HG03442 (cell line): Measurements from ENCODE around the gene INPP5D.
"Not testable (repeated sequence)": the region's sequence is repeated elsewhere in the genome, so short reads cannot be mapped to it uniquely, and the experiment has no call there.

ENCODE experiments used
- ATAC-seq: cut with Tn5 transposase; IDR thresholded peaks from one replicate; pipeline ENCODE4 v1.9.1; 2021; ENCODE audit warnings: mild to moderate bottlenecking, moderate library complexity; ENCODE audit not compliant: unreplicated experiment

Gene INPP5D

DNA sequence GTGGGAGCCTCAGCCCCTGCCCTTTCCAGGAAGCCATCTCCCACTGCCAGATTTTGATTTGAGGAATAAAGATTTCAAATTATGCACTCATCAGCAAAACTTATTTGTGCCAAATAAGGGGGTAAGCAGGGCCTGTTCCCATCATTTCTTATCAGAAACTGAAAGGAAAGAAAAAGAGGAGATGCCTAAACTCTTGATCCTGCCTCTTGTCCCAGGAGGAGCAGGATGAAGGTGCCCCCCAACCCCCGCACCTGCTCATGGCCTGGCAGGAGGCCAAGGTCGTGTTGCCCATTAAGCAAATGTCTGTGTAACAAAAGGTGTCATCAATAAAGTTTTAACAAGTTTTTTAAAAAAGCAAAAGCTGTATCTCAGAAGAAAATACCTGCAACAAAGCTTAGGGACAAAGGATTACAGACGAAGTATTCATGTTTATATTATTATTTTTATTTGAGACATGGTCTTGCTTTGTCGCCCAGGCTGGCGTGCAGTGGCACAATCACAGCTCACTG lies 80.0 kb downstream of the INPP5D start:
- ATAC-seq = no peak

DNA sequence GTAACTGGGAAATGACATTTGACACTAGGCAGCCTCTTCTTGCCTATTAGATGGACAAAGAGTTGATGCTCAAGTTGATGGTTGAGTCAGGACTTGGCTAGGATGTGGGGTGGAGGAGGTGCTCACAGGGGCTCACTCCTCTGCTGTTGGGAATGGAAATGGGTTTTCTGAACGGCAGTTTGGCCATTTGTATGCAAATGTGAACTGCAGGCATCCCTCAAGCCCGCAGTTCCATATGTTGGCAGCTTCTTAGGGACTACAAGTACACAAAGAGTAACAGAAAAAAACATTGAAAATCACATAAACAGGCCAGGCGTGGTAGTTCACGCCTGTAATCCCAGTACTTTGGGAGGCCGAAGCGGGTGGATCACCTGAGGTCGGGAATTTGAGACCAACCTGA lies 80.8 kb downstream of the INPP5D start:
- ATAC-seq = no peak

DNA sequence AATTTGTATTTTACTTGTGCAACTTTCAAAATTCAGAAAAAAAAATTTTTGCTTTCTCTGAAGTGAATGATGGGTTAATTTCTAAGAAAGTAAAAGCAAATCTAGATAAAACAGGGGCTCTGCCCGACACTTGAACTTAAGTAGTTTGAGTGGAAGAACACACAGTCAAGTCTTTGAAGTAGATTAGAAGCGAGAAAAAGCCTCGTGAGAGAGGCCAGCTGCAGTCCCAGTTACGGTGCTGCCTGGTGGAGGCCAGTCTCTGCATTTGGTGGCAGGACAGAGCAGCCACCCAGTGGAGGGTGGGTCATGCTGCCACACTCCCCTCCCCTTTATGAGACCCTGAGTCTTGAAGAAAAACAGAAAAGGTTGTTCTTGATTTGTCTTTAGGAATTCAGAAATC lies 81.8 kb downstream of the INPP5D start:
- no peak for ATAC-seq

DNA sequence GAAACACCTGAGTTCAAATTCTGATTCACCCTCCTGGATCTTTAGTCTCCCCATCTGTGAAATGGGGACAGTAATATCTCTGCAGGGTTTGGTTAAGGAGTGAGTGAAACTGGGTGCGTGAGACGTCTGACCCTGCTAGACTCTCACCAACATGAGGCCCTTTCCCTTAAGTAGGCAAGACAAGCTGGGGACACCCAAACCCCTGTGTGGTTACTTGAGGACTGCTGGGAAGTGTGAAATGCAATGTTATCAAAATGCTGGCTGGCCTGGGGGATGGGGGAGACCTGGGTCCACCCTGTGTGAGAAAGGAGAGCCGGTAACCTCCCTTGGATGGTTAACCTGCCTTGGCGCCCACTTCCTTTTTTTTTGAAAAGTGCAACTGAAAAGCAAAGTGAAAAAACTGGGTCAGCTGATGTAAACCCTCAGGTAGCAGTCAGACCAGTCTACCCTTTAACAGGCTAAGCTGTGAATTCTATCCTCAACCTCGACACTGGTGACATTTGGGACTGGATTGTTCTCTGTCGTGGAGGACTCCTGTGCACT lies 82.3 kb downstream of the INPP5D start:
- ATAC-seq = peak; percentile 80

DNA sequence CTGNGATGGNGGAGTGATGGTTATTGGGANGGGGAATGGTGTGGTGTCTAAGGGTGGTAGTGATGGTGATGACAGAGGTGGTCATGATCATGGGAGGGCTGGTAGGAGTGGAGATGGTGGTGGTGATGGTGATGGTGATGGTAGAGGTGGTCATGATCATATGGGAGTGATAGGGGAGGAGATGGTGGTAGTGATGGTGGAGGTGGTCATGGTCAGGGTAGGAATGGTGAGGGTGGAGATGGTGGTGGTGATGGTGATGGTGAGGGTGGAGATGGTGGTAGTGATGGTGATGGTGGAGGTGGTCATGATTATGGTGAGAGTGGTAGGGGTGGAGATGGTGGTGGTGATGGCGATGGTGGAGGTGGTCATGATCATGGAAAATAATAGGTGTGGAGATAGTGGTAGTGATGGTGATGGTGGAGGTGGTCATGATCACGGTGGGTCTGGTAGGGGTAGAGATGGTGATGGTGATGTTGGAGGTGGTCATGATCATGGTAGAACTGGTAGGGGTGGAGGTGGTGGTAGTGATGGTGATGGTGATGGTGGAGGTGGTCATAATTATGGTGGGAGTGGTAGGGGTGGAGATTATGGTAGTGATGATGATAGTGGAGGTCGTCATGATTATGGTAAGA lies 83.7 kb downstream of the INPP5D start:
- no peak for ATAC-seq

DNA sequence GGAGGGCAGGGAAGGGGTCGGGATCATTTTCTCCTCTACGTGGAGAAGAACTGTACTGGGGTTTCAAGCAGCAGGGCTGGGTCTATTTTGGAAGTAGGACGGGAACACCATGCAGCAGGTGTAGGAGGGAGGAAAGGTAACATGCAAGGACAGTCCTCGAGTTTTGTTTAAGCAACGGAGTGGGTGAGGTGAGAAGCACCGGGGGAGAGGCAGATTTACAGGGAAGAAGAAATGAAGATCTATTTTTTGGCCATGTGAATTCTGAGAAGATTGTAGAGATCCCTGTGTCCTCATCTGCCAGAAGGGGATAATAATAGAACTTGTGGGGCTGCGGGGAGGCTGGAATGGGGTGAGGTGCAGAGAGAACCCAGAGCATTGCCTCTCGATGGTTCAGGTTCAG lies 85.6 kb downstream of the INPP5D start:
- ATAC-seq = no peak

DNA sequence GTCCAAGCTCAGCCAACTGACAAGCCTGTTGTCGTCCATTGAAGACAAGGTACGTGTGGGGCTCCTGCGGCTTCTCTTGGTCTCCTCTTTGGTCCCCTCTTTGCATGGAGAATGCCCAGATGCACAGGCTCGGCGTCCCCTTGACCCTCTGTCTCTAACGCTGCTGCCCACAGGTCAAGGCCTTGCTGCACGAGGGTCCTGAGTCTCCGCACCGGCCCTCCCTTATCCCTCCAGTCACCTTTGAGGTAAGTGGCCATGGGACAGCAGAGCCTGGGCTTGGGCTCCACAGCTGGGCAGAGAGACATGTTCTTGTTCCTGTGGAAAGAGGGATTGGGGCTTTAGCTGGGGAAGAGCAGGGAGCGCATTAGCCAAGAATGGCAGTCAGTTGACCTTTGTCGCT lies 86.1 kb downstream of the INPP5D start:
- no peak for ATAC-seq

DNA sequence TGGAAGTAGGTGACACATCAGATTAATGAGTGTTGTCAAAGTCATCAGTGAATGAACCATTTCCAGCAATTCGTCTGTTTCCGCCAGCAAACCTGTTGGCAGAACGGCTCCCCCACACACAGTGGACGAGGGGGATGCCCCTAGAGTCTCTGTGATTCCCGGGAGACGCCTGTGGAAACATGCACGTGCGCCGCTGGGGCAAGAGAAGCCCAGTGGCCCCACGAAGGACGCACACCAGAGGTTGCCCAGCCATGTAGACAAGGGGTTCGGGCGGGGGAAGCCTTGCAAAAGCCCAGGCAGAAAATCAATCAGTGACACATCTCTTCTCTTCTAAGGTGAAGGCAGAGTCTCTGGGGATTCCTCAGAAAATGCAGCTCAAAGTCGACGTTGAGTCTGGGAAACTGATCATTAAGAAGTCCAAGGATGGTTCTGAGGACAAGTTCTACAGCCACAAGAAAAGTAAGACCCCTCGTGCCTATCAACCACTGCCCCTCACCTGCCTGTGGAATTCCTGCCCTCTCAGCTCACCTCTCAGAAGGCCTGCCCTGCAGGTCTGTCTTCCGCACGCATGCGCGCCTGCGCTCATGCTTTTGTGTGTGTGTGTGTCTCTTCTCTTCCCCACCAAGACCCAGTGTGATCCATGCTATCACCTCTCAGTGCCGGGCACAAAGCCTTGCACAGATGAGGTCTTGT lies 87.1 kb downstream of the INPP5D start:
- ATAC-seq = no peak

DNA sequence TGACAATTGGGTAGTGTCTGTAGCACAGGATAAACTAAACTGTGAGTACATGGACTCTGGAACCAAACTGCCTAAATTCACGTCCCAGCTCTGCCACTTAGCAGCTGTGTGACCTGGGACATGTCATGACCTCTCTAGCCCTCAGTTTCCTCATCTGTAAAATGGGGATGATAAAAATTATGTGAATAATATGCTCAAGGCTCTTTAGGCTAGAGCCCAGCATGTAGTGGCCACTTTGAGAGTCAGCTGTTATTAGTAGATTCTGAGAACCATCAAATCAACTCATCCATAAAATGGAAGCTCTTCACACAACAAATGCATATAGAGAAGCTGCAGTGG lies 87.7 kb downstream of the INPP5D start:
- ATAC-seq = no peak

DNA sequence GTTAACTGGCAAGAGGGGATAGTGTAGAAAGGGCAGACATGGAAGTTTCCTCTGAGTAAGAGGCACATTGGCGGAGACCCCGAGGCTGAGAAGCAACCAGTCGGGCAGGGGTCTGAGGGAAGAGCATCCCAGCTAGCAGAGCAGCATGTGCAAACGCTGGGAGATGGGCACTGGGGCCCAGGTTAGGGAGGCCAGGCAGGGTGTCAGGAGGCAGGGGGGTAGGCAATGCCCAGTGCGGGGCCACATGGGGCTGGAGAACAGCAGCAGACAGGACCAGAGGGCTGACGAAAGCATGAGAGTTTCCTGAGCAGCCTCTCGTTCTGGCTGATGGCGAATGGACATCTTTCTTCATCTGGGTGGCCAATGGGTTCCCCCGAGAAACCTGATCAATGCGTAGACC lies 88.2 kb downstream of the INPP5D start:
- ATAC-seq = no peak

DNA sequence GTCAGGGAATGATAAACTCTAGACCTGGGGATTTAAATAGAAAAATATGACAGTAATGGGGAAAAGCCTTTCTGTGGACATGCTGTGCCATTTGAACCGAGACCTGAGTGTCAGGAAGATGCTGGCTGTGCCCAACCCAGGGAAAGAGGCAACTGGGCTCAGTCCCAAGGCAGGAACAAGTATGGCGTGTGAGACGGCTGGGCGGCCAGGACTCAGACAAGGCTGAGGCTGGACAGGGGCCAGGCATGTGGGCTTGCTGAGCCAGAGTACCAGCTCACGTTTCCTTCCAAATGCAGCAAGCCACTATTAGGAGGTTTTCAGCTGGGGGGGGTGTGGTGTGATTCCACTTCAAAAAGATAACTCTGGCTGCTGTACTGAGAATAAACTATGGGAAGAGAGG lies 92.4 kb downstream of the INPP5D start:
- ATAC-seq = no peak

DNA sequence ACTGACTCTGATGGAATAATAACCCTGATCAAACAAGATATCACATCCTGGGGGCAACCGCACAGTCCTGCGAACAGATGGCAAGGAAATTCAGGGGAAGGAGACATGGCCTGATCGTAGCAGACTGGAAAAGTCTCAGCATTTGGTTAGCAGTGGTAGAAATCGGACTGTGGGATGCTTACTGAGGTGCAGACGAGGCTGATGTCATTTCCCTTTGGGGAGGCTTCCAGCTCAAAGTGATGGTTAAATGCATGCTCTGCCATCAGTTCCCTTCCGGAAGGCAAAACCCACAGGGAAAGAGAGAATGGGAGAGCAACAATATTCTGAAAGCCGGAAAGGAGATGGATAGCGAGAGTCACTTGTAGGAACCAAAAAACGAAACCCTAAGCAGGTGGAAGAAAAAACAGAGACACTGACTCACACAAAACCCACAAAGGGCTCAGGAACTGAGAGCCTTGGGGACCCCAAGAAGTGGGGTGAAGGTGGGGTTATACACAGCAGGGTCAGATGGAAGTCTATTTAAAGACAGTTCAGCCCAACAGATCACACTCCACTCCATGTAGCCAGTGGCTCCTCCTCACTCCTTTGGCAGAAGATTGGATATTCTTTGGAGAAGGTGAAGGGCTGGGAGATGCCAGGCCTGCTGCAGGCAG lies 93.1 kb downstream of the INPP5D start:
- no peak for ATAC-seq

DNA sequence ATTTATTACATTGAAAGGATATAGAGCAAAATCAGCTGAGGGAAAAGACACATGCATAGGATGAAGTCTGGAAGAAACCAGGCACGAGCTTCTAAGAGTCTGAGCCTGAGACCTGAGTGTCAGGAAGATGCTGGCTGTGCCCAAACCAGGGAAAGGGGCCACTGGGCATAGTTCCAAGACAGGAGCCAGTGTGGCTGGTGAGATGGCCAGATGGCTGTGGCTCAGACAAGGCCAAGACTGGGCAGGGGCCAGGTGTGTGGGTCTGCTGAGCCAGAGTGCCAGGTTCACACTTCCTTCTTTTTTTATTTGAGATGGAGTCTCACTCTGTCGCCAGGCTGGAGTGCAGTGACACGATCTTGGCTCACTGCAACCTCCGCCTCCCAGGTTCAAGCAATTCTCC lies 95.9 kb downstream of the INPP5D start:
- ATAC-seq = no peak

DNA sequence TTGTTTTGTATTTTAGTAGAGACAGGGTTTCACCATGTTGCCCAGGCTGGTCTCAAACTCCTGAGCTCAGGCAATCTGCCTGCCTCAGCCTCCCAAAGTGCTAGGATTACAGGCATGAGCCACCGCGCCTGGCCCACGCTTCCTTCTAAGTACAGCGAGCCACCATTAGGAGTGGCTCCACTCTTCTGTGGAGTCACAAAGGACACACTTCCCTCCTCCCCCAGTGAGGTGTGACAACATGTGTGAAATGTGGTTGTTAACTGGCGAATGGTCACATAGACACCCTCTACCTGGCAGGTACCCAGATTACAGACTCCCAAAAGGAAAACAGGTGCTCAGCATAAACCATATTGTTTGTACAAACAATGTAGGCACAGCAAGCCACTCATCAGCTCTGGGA lies 96.3 kb downstream of the INPP5D start:
- ATAC-seq = not testable (repeated sequence)

DNA sequence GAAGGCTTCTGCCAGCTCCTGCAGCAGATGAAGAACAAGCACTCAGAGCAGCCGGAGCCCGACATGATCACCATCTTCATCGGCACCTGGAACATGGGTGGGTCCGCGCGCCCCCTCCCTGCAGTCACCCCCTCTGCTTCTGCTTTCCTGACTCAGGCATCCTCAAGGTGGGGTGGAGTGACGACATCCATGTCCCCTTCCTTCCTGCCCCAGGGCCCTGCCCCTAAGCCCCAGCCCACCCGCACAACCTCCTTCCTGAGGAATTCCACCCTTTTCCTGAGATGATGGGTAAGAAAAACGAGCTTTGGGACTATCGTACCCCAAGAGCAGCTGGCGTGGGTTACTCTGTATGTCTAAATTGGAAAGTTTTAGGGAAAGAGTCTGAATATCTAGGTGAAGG lies 101.6 kb downstream of the INPP5D start:
- ATAC-seq = no peak

DNA sequence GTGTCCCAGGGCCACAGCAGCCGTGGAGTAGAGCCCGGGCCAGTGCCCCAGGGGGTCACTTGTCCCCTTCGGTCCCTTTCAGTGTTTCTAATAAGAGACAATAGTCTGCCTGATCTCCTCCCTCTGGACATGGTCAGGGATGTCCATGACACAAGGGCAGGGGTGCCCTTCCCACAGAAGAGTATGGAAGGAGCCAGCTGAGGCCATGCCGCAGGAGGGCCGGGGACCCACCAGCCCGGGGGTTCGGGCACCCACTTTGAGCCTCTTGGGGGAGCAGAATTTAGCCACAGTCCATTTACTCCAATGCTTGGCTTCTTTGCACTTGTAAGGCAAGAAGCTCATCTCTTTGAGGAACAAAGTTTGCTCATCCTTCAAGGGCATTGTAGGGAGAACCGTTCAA lies 102.6 kb downstream of the INPP5D start:
- no peak for ATAC-seq

DNA sequence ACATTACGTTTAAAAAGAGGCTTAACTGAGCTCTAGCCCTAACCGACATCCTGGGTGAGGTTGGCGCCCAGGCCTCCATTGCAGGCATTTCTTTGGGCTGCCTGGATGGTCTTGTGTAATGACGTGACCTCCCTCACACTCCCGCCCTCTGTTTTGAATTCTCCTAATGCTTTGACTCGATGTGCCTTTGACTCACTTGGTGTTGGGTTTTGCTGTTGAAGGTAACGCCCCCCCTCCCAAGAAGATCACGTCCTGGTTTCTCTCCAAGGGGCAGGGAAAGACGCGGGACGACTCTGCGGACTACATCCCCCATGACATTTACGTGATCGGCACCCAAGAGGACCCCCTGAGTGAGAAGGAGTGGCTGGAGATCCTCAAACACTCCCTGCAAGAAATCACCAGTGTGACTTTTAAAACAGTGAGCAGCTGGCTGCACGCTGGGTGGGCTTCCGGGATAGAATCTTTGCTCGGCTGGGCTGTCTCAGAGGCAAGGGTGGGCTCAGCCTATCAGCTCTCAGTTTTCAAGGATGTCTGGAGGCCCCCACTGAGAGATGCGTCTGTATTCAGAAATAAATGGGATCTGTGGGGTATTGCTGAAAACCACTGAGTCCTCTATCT lies 103.5 kb downstream of the INPP5D start:
- ATAC-seq = no peak

DNA sequence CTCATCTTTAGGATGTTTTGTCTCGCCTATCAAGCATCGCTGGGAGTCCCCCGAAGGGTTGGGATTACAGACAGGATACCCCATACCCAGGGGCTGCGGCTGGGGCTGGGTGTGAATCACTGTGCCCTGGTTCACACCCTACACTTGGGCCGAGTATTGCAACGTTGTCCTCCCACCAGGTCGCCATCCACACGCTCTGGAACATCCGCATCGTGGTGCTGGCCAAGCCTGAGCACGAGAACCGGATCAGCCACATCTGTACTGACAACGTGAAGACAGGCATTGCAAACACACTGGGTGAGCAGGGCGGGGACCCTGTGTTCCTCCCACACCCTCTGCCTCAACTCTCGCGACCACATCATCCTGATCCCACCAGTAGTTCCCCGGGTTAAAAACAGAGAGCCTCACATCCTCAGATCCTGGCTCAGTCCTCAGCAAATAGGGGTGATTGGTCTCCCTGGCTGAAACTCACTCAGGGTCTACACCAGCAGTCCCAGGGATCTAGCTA lies 104.0 kb downstream of the INPP5D start:
- ATAC-seq = no peak

DNA sequence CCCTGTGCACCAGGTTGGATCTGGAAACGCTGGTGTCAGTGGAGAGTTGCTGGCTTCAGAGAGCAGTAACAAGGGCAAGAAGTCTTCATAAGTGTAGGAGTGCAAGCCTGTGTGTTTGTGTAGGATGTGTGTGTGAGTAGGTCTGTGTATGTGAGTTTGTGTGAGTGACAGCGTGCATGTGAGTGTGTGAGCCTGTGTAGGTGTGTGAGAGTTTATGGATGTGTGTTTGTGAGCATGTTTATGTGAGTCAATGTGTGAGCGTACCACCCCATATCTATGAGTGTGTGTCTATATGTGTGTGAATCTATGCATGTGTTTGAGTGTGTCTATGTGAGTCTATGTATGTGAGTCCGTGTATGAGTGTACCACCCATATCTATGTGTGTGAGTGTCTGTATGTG lies 104.8 kb downstream of the INPP5D start:
- ATAC-seq = no peak

DNA sequence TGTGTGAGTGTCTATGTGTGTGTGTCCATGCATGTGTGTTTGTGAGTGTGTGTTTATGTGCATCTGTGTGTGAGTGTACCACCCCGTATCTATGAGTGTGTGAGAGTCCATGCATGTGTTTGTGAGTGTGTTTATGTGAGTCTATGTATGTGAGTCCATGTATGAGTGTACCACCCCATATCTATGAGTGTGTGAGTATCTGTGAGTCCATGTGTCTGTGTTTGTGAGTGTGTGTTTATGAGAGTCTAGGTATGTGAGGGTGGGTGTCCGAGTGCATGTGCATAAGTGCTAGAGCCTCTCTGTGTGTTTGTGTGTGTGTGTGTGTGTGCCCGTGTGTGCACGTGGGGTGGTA lies 105.4 kb downstream of the INPP5D start:
- no peak for ATAC-seq

DNA sequence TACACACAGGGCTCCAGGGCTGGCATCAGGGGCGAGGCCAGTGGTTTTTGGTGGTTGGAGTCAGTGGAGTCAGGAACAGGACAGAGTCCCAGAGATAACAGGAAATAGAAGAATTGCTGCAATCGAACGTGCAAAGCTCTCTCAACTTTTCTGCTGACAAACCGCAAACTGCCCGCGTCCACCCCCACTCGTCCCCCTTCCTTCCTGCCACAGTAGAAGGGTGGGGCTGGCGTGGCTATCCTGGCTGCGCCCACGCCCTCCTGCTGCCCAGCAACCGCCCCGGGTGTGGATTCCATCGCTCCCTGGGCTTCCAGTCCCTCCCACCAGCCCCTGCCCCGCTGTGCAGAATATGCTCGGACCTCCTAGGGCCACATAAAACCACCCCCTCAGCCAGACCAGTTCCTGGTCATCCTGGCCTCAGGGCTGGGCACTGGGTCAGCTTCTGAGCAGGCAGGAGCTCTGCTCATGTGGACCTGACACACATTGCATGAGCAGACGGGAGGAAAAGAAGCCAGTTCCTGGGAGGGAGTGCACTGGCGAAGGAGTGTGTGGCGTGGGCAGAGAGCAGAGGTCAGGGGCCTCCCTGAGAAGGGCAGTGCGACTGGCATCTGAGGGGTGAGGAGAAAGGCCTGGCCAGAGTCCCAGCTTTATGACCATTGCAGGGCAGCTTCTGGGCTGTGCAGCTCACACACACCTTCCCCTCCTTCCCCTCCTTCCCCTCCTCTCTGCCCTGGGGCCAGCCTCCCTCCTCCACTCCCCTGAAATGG lies 105.9 kb downstream of the INPP5D start:
- no peak for ATAC-seq
